Measurements from ENCODE around the gene CD1D. TPM values are rescaled to one million over a fixed set of nuclear protein-coding genes. Genes with fewer than 3 reads are reported as not detected.
"Not testable (repeated sequence)": the region's sequence is repeated elsewhere in the genome, so short reads cannot be mapped to it uniquely, and the experiment has no call there.

Gene CD1D
- total RNA-seq, 1 donor from 2014 or later = 0.25 TPM

- no peak for TF ChIP-seq CTCF (IDR thresholded peaks at IDR 0.05; ENCODE audit: partially characterized antibody, unreplicated experiment)
- H3K9me3 Mint-ChIP-seq (ENCODE audit: unreplicated experiment) = peaks cover 5% of the 10 kb centered on the region
- peaks cover 4% of the 10 kb centered on the region for H3K27me3 Mint-ChIP-seq (ENCODE audit: unreplicated experiment)
- no peak overlapping the region for H3K4me3 Mint-ChIP-seq (ENCODE audit: unreplicated experiment)
- no peak for DNase-seq
- H3K27ac Mint-ChIP-seq (ENCODE audit: unreplicated experiment) = peak overlapping the region; percentile 39
- H3K36me3 Mint-ChIP-seq (ENCODE audit: unreplicated experiment) = no peaks in the 10 kb centered on the region
- peaks cover 1% of the 10 kb centered on the region for H3K4me1 Mint-ChIP-seq (ENCODE audit: low read depth, unreplicated experiment)
Measured at GRCh38 chr1:158208586-158209116, 28.0 kb downstream of the CD1D start.

GRCh38 chr1:158212320-158212719 is 31.6 kb downstream of the CD1D start:
- no peak overlapping the region for H3K27ac Mint-ChIP-seq (ENCODE audit: unreplicated experiment)
- no peak for TF ChIP-seq CTCF (IDR thresholded peaks at IDR 0.05; ENCODE audit: partially characterized antibody, unreplicated experiment)
- peaks cover 5% of the 10 kb centered on the region for H3K9me3 Mint-ChIP-seq (ENCODE audit: unreplicated experiment)
- no peaks in the 10 kb centered on the region for H3K4me1 Mint-ChIP-seq (ENCODE audit: low read depth, unreplicated experiment)
- H3K27me3 Mint-ChIP-seq (ENCODE audit: unreplicated experiment) = peaks cover 5% of the 10 kb centered on the region
- no peak overlapping the region for H3K4me3 Mint-ChIP-seq (ENCODE audit: unreplicated experiment)
- no peak for DNase-seq
- no peaks in the 10 kb centered on the region for H3K36me3 Mint-ChIP-seq (ENCODE audit: unreplicated experiment)

- not testable (repeated sequence) for DNase-seq; H3K27ac Mint-ChIP-seq (ENCODE audit: unreplicated experiment); H3K4me3 Mint-ChIP-seq (ENCODE audit: unreplicated experiment); H3K36me3 Mint-ChIP-seq (ENCODE audit: unreplicated experiment); H3K9me3 Mint-ChIP-seq (ENCODE audit: unreplicated experiment); H3K27me3 Mint-ChIP-seq (ENCODE audit: unreplicated experiment); H3K4me1 Mint-ChIP-seq (ENCODE audit: low read depth, unreplicated experiment)
Measured at GRCh38 chr1:158223445-158223844, 42.8 kb downstream of the CD1D start.

GRCh38 chr1:158227904-158228623 is 47.4 kb downstream of the CD1D start:
- Mint-ChIP-seq H3K27me3 (ENCODE audit: unreplicated experiment) (peaks cover 4% of the 10 kb centered on the region), H3K36me3 (ENCODE audit: unreplicated experiment) (peaks cover 7% of the 10 kb centered on the region), H3K4me3 (ENCODE audit: unreplicated experiment) (no peak overlapping the region), H3K4me1 (ENCODE audit: low read depth, unreplicated experiment) (no peaks in the 10 kb centered on the region), H3K27ac (ENCODE audit: unreplicated experiment) (no peak overlapping the region), H3K9me3 (ENCODE audit: unreplicated experiment) (peaks cover 4% of the 10 kb centered on the region)
- DNase-seq = no peak
- TF ChIP-seq CTCF (IDR thresholded peaks at IDR 0.05; ENCODE audit: partially characterized antibody, unreplicated experiment) = no peak

Other genes with a start within 250 kb of the CD1D start
- 8.1 TPM for gene KIRREL1, start 187.2 kb upstream of the CD1D start, total RNA-seq (ENCODE audit: unreplicated experiment)
- not detected for gene CD1A, start 73.5 kb downstream of the CD1D start, total RNA-seq (ENCODE audit: unreplicated experiment)
- not detected for gene CD1C, start 109.0 kb downstream of the CD1D start, total RNA-seq (ENCODE audit: unreplicated experiment)
- not detected for gene CD1B, start 150.6 kb downstream of the CD1D start, total RNA-seq (ENCODE audit: unreplicated experiment)
- gene CD1E, start 173.0 kb downstream of the CD1D start, total RNA-seq (ENCODE audit: unreplicated experiment) = not detected
- gene OR10T2, start 218.6 kb downstream of the CD1D start, total RNA-seq (ENCODE audit: unreplicated experiment) = not detected
- gene OR10K2, start 245.3 kb downstream of the CD1D start, total RNA-seq (ENCODE audit: unreplicated experiment) = not detected